ENCODE data around the gene LRRC1. TPM values are rescaled to one million over a fixed set of nuclear protein-coding genes. Genes with fewer than 3 reads are reported as not detected.

The LRRC1 gene
- total and polyA plus RNA-seq, 2 donors (not counting 3 experiments of a cell fraction or from before 2014, with no cell fraction given) = 5.6 to 11.7 TPM

DNA sequence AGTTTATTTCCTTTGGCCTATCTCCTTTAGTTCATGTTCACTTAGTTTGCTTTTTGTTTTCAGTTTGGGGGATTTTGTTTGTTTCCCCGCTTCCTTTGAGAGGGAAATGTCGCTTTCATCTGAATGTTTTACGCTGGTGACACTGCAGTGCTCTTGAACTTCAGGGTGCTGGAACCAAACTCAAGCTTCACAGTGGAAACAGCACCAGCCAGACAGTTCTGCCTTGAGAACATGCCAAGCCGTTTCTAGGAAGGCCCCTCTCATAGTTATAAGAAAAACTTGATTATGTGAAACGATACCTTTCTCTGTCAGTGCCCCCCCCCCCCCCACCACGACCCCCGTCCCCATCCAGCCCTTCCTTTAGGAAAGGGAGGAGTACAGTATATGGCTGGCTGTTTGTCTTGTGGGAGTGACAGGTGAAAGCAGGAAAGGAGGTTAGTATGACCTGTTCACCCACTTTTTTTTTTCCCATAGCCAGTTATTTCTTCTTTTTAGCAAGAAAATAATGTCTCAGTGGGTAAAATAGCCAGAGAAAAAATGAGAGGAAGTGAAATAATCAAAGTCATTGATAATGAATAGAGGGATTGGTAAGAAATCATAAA lies 130.1 kb downstream of the LRRC1 start:
- intact Hi-C loops (cut with micrococcal nuclease) = no loop called here
- no peak overlapping the region for H2AFZ ChIP-seq (ENCODE audit: low read depth, low read length)

More for the DNA sequence above, 130.1 kb downstream of the LRRC1 start:
- H3K4me1 ChIP-seq (ENCODE audit: control insufficient read depth, extremely low read depth, insufficient read depth, low read length) = peaks cover 34% of the 10 kb centered on the region
- ChIA-PET CTCF (interaction anchor here (0.6 to 1.7 kb wide), 4 partner anchors 13 to 130 kb away, joined by 3 to 6 read pairs (median 4); partner anchors contain the start of gene LRRC1), POLR2A (interaction anchor here (0.7 kb wide), 1 partner anchor 1671 kb away, joined by 4 read pairs; no protein-coding TSS in a partner anchor)
- H3K9me3 ChIP-seq (replicated peaks; ENCODE audit: control insufficient read depth, insufficient read depth, low read length) = no peaks in the 10 kb centered on the region
- no peak overlapping the region for H3K4me3 ChIP-seq (replicated peaks in 1 of 3; ENCODE audit: insufficient read depth in 1 of 3, low read depth in 1 of 3, low read length in 3 of 3)
- no TSS peak for BruUV-seq (replicated peaks)
- no peak for DNase-seq (ENCODE audit: low read depth, low spot score)
- no peaks in the 10 kb centered on the region for H3K27me3 ChIP-seq (ENCODE audit: control insufficient read depth in 2 of 2, insufficient read depth in 2 of 2, low read length in 2 of 2)
- H3K9ac ChIP-seq (replicated peaks; ENCODE audit: extremely low read depth, insufficient read depth, low read length) = no peak overlapping the region
- peaks cover 0 to 4% of the 10 kb centered on the region in 2 experiments for H3K36me3 ChIP-seq (ENCODE audit: control insufficient read depth in 2 of 2, extremely low read depth in 1 of 2, insufficient read depth in 2 of 2, low read length in 2 of 2)
- no peak overlapping the region for H3K4me2 ChIP-seq (ENCODE audit: insufficient read depth, low read length)
- dilution Hi-C loops (cut with MboI; ENCODE audit: extremely low pct_ligation_motif_present, low sequenced_read_pairs) = no loop called here
- no peaks in the 10 kb centered on the region for H3K9me1 ChIP-seq (replicated peaks; ENCODE audit: control insufficient read depth, extremely low read depth, insufficient read depth, low read length)
- TF ChIP-seq, protein P1, sequence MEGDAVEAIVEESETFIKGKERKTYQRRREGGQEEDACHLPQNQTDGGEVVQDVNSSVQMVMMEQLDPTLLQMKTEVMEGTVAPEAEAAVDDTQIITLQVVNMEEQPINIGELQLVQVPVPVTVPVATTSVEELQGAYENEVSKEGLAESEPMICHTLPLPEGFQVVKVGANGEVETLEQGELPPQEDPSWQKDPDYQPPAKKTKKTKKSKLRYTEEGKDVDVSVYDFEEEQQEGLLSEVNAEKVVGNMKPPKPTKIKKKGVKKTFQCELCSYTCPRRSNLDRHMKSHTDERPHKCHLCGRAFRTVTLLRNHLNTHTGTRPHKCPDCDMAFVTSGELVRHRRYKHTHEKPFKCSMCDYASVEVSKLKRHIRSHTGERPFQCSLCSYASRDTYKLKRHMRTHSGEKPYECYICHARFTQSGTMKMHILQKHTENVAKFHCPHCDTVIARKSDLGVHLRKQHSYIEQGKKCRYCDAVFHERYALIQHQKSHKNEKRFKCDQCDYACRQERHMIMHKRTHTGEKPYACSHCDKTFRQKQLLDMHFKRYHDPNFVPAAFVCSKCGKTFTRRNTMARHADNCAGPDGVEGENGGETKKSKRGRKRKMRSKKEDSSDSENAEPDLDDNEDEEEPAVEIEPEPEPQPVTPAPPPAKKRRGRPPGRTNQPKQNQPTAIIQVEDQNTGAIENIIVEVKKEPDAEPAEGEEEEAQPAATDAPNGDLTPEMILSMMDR (IDR thresholded peaks at IDR 0.05; ENCODE audit: extremely low read depth in 1 of 2, insufficient read depth in 1 of 2, low read depth in 1 of 2, low read length in 2 of 2) = no peak
- TF ChIP-seq EZH2 (IDR thresholded peaks at IDR 0.05; ENCODE audit: borderline replicate concordance, low read depth, low read length, severe bottlenecking) (no peak), MYC (IDR thresholded peaks at IDR 0.05; ENCODE audit: low read depth, low read length) (no peak), POLR2A (IDR thresholded peaks at IDR 0.05; ENCODE audit: low read depth, low read length) (no peak), JUN (IDR thresholded peaks at IDR 0.05; ENCODE audit: borderline replicate concordance, insufficient read depth, insufficient read length, low read depth) (no peak), FOS (IDR thresholded peaks at IDR 0.05; ENCODE audit: borderline replicate concordance, insufficient read depth, low read length) (no peak), POLR2AphosphoS5 (IDR thresholded peaks at IDR 0.05; ENCODE audit: insufficient read depth, low read depth, low read length) (no peak), GATA2 (IDR thresholded peaks at IDR 0.05; ENCODE audit: insufficient read depth, insufficient read length, low read depth, low read length) (no peak)
- TF ChIP-seq, protein P2, sequence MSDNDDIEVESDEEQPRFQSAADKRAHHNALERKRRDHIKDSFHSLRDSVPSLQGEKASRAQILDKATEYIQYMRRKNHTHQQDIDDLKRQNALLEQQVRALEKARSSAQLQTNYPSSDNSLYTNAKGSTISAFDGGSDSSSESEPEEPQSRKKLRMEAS (IDR thresholded peaks at IDR 0.05; ENCODE audit: insufficient read depth, insufficient read length) = no peak
- no peak for FAIRE-seq
- no peak overlapping the region for H3K27ac ChIP-seq (ENCODE audit: insufficient read depth, low read depth, low read length)
- H4K20me1 ChIP-seq (replicated peaks; ENCODE audit: control insufficient read depth, extremely low read depth, insufficient read depth, low read length) = no peaks in the 10 kb centered on the region
- H3K79me2 ChIP-seq (ENCODE audit: control insufficient read depth, insufficient read depth, low read length) = no peaks in the 10 kb centered on the region
